CD8-positive, alpha-beta memory T cell (primary cell): ENCODE results near the gene ST6GALNAC3. TPM values are rescaled to one million over a fixed set of nuclear protein-coding genes. Genes with fewer than 3 reads are reported as not detected.

Source experiments
- CTCF ChIA-PET: fragments of 350-600 bp; sonication (Branson Sonifier 250); formaldehyde crosslinking; loops from one replicate; lab custom pipeline; 2021; ENCODE audit warnings: antibody characterized with exemption; lab: Charles Lee
- POLR2A ChIA-PET: fragments of 350-600 bp; sonication (Branson Sonifier 250); formaldehyde crosslinking; loops from one replicate; lab custom pipeline; 2021; ENCODE audit warnings: antibody characterized with exemption; lab: Charles Lee
- DNase-seq, 5 donors: peaks; one replicate each; pipeline versions ENCODE4 v3.0.0 to v3.0.0-alpha.2; 2020 to 2022; ENCODE audit warnings: mixed read lengths in 1 of 5
- H3K27ac ChIP-seq: one replicate; pipeline ENCODE4 v1.7.0; 2013; ENCODE audit warnings: low read depth, mild to moderate bottlenecking, low read length, moderate library complexity
- H3K27me3 ChIP-seq: 2 replicates; pipeline ENCODE4 v1.7.0; 2013; ENCODE audit warnings: low read length, mild to moderate bottlenecking; ENCODE audit not compliant: insufficient read depth, poor library complexity, severe bottlenecking
- H3K36me3 ChIP-seq: 2 replicates; pipeline ENCODE4 v1.7.0; 2013; ENCODE audit warnings: mild to moderate bottlenecking, low read length, moderate library complexity; ENCODE audit not compliant: insufficient read depth
- H3K4me1 ChIP-seq: 2 replicates; pipeline ENCODE4 v1.7.0; 2013; ENCODE audit warnings: mild to moderate bottlenecking, low read length, moderate library complexity; ENCODE audit not compliant: insufficient read depth
- H3K4me3 ChIP-seq: 2 replicates; pipeline ENCODE4 v1.7.0; 2013; ENCODE audit warnings: mild to moderate bottlenecking, low read length
- H3K9me3 ChIP-seq: 2 replicates; pipeline ENCODE4 v1.7.0; 2013; ENCODE audit warnings: mild to moderate bottlenecking, low read length
- H3K27ac Mint-ChIP-seq, 8 donors: one replicate each; pipeline ENCODE4 v1.8.0; 2020 to 2021; ENCODE audit warnings: mixed read lengths in 8 of 8, mild to moderate bottlenecking in 6 of 8, inconsistent platforms in 3 of 8, moderate library complexity in 3 of 8
- H3K27me3 Mint-ChIP-seq, 2 donors: one replicate each; pipeline ENCODE4 v1.8.0; 2020 to 2021; ENCODE audit warnings: mixed read lengths in 2 of 2, mild to moderate bottlenecking in 1 of 2, moderate library complexity in 1 of 2
- H3K36me3 Mint-ChIP-seq, 3 donors: one replicate each; pipeline ENCODE4 v1.8.0; 2020 to 2021; ENCODE audit warnings: mixed read lengths in 3 of 3, inconsistent platforms in 1 of 3, mild to moderate bottlenecking in 1 of 3
- H3K4me1 Mint-ChIP-seq, 3 donors: one replicate each; pipeline ENCODE4 v1.8.0; 2020 to 2021; ENCODE audit warnings: mixed read lengths in 3 of 3, inconsistent platforms in 1 of 3, mild to moderate bottlenecking in 1 of 3
- H3K4me3 Mint-ChIP-seq, 7 donors: one replicate each; pipeline ENCODE4 v1.8.0; 2020 to 2021; ENCODE audit warnings: mixed read lengths in 7 of 7, mild to moderate bottlenecking in 6 of 7, moderate library complexity in 4 of 7, inconsistent platforms in 2 of 7
- H3K9me3 Mint-ChIP-seq, 5 donors: one replicate each; pipeline ENCODE4 v1.8.0; 2020 to 2022; ENCODE audit warnings: mixed read lengths in 5 of 5, mild to moderate bottlenecking in 3 of 5, moderate library complexity in 2 of 5, inconsistent platforms in 1 of 5
- polyA plus RNA-seq: library from polyadenylated mRNA; unstranded; fragments of 300-500 nt; fragmentation: Illumina TruSeq; gene quantifications from one replicate; pipeline ENCODE4 v1.2.3, GENCODE V29; 2021
- total RNA-seq, 2 experiments: library from RNA; stranded (reverse); gene quantifications; one replicate each; pipeline ENCODE4 v1.2.3, GENCODE V29; 2021

Gene ST6GALNAC3
- total and polyA plus RNA-seq, 3 experiments from 2014 or later = 0.33 to 1.8 TPM; not detected in 1

GRCh38 chr1:76500116-76500515 is 425.6 kb downstream of the ST6GALNAC3 start:
- CTCF ChIA-PET = no interaction called here
- H3K9me3 Mint-ChIP-seq = no peaks in the 10 kb centered on the region
- Histone ChIP-seq H3K4me1 (peaks cover 10% of the 10 kb centered on the region), H3K36me3 (no peaks in the 10 kb centered on the region), H3K27ac (no peak overlapping the region), H3K9me3 (no peaks in the 10 kb centered on the region), H3K27me3 (no peaks in the 10 kb centered on the region), H3K4me3 (no peak overlapping the region)
- no peaks in the 10 kb centered on the region for H3K36me3 Mint-ChIP-seq
- POLR2A ChIA-PET = no interaction called here
- H3K4me3 Mint-ChIP-seq = no peak overlapping the region
- no peak for DNase-seq
- no peak overlapping the region for H3K27ac Mint-ChIP-seq
- H3K4me1 Mint-ChIP-seq = no peaks in the 10 kb centered on the region
- no peaks in the 10 kb centered on the region for H3K27me3 Mint-ChIP-seq

DNA sequence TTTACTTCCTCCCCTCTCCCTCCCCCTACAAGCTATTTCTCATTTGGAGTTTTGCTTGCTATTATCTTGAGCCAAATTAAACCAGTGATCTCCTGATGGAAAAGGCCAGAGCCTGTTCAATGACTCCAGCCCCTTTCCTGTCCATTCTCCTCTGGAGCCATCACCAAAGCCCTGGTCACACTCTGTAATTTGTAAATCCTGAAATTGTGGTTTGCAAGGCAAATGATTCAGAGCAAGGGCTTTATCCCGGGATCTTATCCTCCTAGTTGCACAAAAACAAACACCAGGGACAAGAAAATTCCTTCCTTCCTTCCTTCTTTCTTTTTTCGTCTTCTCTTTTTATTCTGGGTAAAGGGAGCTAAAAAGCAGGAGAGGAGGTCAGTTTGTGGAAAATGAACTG is 426.6 kb downstream of the ST6GALNAC3 start:
- POLR2A ChIA-PET = no interaction called here
- Histone ChIP-seq H3K4me3 (no peak overlapping the region), H3K27me3 (no peaks in the 10 kb centered on the region), H3K4me1 (peaks cover 10% of the 10 kb centered on the region), H3K36me3 (no peaks in the 10 kb centered on the region), H3K9me3 (no peaks in the 10 kb centered on the region), H3K27ac (no peak overlapping the region)
- no peaks in the 10 kb centered on the region for H3K4me1 Mint-ChIP-seq
- H3K9me3 Mint-ChIP-seq = no peaks in the 10 kb centered on the region
- no peaks in the 10 kb centered on the region for H3K36me3 Mint-ChIP-seq
- no peaks in the 10 kb centered on the region for H3K27me3 Mint-ChIP-seq
- CTCF ChIA-PET = no interaction called here
- no peak overlapping the region for H3K4me3 Mint-ChIP-seq
- no peak for DNase-seq
- H3K27ac Mint-ChIP-seq = no peak overlapping the region

- Histone ChIP-seq H3K9me3 (no peaks in the 10 kb centered on the region), H3K36me3 (no peaks in the 10 kb centered on the region), H3K4me1 (peaks cover 10% of the 10 kb centered on the region), H3K4me3 (no peak overlapping the region), H3K27ac (no peak overlapping the region), H3K27me3 (no peaks in the 10 kb centered on the region)
- Mint-ChIP-seq H3K4me3 (no peak overlapping the region), H3K27ac (no peak overlapping the region), H3K36me3 (no peaks in the 10 kb centered on the region), H3K4me1 (no peaks in the 10 kb centered on the region), H3K9me3 (no peaks in the 10 kb centered on the region), H3K27me3 (no peaks in the 10 kb centered on the region)
- POLR2A ChIA-PET = no interaction called here
- DNase-seq = no peak
- CTCF ChIA-PET = no interaction called here
Observed at GRCh38 chr1:76501586-76502219, 427.2 kb downstream of the ST6GALNAC3 start.

- Histone ChIP-seq H3K4me3 (no peak overlapping the region), H3K36me3 (no peaks in the 10 kb centered on the region), H3K27me3 (no peaks in the 10 kb centered on the region), H3K4me1 (peaks cover 10% of the 10 kb centered on the region), H3K27ac (no peak overlapping the region), H3K9me3 (no peaks in the 10 kb centered on the region)
- no peaks in the 10 kb centered on the region for H3K36me3 Mint-ChIP-seq
- H3K27me3 Mint-ChIP-seq = no peaks in the 10 kb centered on the region
- no peak overlapping the region for H3K4me3 Mint-ChIP-seq
- H3K9me3 Mint-ChIP-seq = no peaks in the 10 kb centered on the region
- ChIA-PET CTCF (no interaction called here), POLR2A (no interaction called here)
- H3K4me1 Mint-ChIP-seq = no peaks in the 10 kb centered on the region
- no peak for DNase-seq
- H3K27ac Mint-ChIP-seq = no peak overlapping the region
Observed at GRCh38 chr1:76503100-76503499, 428.6 kb downstream of the ST6GALNAC3 start.

DNA sequence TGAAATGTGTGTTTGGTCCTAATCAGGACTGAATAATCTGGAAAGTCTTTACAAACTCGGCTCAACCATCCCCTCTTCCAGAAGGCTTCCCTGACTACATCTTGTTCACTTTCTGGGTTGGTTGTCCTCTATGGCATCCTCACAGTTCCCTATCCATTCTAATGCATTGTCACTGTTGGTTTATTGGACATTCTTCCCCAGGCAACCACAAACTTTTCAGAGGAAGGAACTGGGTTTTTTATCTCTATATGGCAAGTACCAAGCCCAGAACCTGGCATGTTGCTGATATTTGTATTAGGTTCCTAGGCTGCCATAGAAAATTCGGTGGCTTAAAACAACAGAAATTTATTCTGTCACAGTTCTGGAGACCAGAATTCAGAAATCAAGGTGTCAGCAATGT is 429.2 kb downstream of the ST6GALNAC3 start:
- Mint-ChIP-seq H3K36me3 (no peaks in the 10 kb centered on the region), H3K27ac (no peak overlapping the region), H3K9me3 (no peaks in the 10 kb centered on the region), H3K27me3 (no peaks in the 10 kb centered on the region), H3K4me1 (no peaks in the 10 kb centered on the region), H3K4me3 (no peak overlapping the region)
- ChIA-PET POLR2A (no interaction called here), CTCF (no interaction called here)
- H3K36me3 ChIP-seq = no peaks in the 10 kb centered on the region
- no peak for DNase-seq
- no peak overlapping the region for H3K4me3 ChIP-seq
- H3K4me1 ChIP-seq = peaks cover 10% of the 10 kb centered on the region
- no peak overlapping the region for H3K27ac ChIP-seq
- H3K9me3 ChIP-seq = no peaks in the 10 kb centered on the region
- no peaks in the 10 kb centered on the region for H3K27me3 ChIP-seq

GRCh38 chr1:76507376-76507775 is 432.8 kb downstream of the ST6GALNAC3 start:
- peaks cover 0 to 7% (median 5%) of the 10 kb centered on the region in 3 donors for H3K4me1 Mint-ChIP-seq
- no peaks in the 10 kb centered on the region for H3K4me1 ChIP-seq
- no peak overlapping the region for H3K4me3 Mint-ChIP-seq
- no peaks in the 10 kb centered on the region for H3K36me3 ChIP-seq
- H3K9me3 Mint-ChIP-seq = no peaks in the 10 kb centered on the region
- ChIA-PET CTCF (no interaction called here), POLR2A (no interaction called here)
- no peaks in the 10 kb centered on the region for H3K36me3 Mint-ChIP-seq
- no peak for DNase-seq
- no peaks in the 10 kb centered on the region for H3K9me3 ChIP-seq
- no peak overlapping the region for H3K27ac Mint-ChIP-seq
- H3K27ac ChIP-seq = no peak overlapping the region
- no peak overlapping the region for H3K4me3 ChIP-seq
- no peaks in the 10 kb centered on the region for H3K27me3 ChIP-seq
- H3K27me3 Mint-ChIP-seq = no peaks in the 10 kb centered on the region

DNA sequence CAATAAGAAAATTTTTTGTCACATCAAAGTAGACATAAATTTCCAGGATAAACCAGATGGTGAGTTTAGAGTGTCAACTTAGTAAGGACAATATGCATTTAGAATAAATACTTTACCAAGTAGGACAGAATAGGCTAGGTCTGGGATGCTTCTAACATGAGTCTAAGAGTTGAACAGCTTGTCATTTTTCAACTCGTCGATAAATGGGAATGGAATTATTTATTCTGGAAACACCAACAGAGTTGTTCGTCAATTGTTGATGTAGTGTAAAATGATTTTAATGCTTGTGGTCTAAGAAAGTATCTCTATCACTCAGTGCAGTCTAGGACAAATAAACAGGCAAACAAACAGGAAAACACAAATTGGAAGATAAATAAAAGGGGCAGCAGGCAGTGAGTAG is 434.3 kb downstream of the ST6GALNAC3 start:
- no peaks in the 10 kb centered on the region for H3K36me3 Mint-ChIP-seq
- Histone ChIP-seq H3K27me3 (no peaks in the 10 kb centered on the region), H3K36me3 (no peaks in the 10 kb centered on the region), H3K4me3 (no peak overlapping the region), H3K9me3 (no peaks in the 10 kb centered on the region), H3K4me1 (no peaks in the 10 kb centered on the region), H3K27ac (no peak overlapping the region)
- no peaks in the 10 kb centered on the region for H3K9me3 Mint-ChIP-seq
- no peaks in the 10 kb centered on the region for H3K27me3 Mint-ChIP-seq
- peaks cover 0 to 7% (median 5%) of the 10 kb centered on the region in 3 donors for H3K4me1 Mint-ChIP-seq
- no peak overlapping the region for H3K4me3 Mint-ChIP-seq
- ChIA-PET CTCF (no interaction called here), POLR2A (no interaction called here)
- no peak overlapping the region for H3K27ac Mint-ChIP-seq
- DNase-seq = no peak

DNA sequence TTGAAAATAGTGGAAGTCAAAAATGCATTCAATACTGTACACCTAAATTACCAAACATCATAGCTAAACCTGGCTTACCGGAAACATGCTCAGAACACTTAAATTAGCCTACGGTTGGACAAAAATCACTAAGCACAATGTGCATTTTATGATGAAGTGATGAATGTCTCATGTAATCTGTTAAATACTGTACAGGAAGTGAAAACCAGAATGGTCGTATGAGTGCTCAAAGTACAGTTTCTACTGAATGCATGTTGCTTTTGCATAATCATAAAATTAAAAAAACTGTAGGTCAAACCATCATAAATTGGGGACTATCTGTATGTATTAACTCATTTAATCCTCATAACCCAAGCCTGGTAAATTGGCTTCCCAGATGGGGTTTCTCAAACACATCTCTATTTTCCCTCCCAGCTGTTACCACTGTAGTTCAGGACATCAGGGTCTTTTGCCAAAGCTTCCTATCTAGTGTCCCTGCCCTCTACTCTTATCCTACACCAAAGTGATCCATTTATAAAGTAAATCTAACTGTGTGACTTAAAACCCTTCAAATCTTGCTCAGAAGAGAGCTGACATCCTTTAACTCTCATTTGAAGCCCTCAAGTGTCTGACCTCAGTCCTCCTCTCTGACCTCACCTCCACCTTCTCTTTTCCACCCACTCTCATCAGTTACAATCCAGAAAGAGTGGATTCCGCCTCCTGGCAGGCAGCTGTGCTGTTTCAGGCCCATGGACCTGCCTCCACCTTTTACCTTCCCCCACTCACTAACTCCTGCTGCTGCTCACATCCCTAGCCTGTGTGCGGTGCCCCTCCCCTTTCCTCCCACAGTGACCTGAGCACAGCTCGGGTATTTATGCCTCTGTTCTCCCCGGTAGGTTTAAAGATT is 436.4 kb downstream of the ST6GALNAC3 start:
- H3K27ac ChIP-seq = no peak overlapping the region
- H3K4me3 ChIP-seq = no peak overlapping the region
- no peaks in the 10 kb centered on the region for H3K9me3 ChIP-seq
- no peak for DNase-seq
- H3K4me1 ChIP-seq = no peaks in the 10 kb centered on the region
- no peak overlapping the region for H3K4me3 Mint-ChIP-seq
- H3K27me3 ChIP-seq = no peaks in the 10 kb centered on the region
- H3K27me3 Mint-ChIP-seq = no peaks in the 10 kb centered on the region
- no peaks in the 10 kb centered on the region for H3K36me3 ChIP-seq
- ChIA-PET POLR2A (no interaction called here), CTCF (no interaction called here)
- no peak overlapping the region for H3K27ac Mint-ChIP-seq
- no peaks in the 10 kb centered on the region for H3K36me3 Mint-ChIP-seq
- H3K4me1 Mint-ChIP-seq = peaks cover 0 to 7% (median 5%) of the 10 kb centered on the region in 3 donors
- H3K9me3 Mint-ChIP-seq = no peaks in the 10 kb centered on the region
